NCI-H2227 treated with DMSO at 0.1 percent for 48 hours (cell line): ENCODE results near the gene PCDHB10.
"Not testable (repeated sequence)": the region's sequence is repeated elsewhere in the genome, so short reads cannot be mapped to it uniquely, and the experiment has no call there.

Source experiments
- DNase-seq: peaks from one replicate; lab custom pipeline; 2025; lab: John Stamatoyannopoulos, UW

PCDHB10 gene

GRCh38 chr5:141188682-141189081, 3.5 kb upstream of the PCDHB10 start:
- not testable (repeated sequence) for DNase-seq

- DNase-seq: not testable (repeated sequence)
Measured at GRCh38 chr5:141189131-141189530, 3.0 kb upstream of the PCDHB10 start.

GRCh38 chr5:141194332-141194731, 2.2 kb downstream of the PCDHB10 start:
- not testable (repeated sequence) for DNase-seq

GRCh38 chr5:141196363-141196762, 4.2 kb downstream of the PCDHB10 start:
- no peak for DNase-seq

GRCh38 chr5:141199359-141200235, 7.4 kb downstream of the PCDHB10 start, which contains the start of gene PCDHB11:
TSS of gene PCDHB11 (plus strand) at chr5:141199627. CDS start at chr5:141199775, 148 bp downstream.
- peak; percentile 42 for DNase-seq

- not testable (repeated sequence) for DNase-seq
Measured at GRCh38 chr5:141201126-141201525, 9.0 kb downstream of the PCDHB10 start.

GRCh38 chr5:141201646-141202045, 9.5 kb downstream of the PCDHB10 start:
- not testable (repeated sequence) for DNase-seq

- DNase-seq: no peak
Measured at GRCh38 chr5:141208478-141208877, 16.3 kb downstream of the PCDHB10 start, which contains the start of gene PCDHB12. TSS of gene PCDHB12 (plus strand) at chr5:141208719. CDS start at chr5:141208908, 189 bp downstream.

- not testable (repeated sequence) for DNase-seq
Measured at GRCh38 chr5:141210281-141210680, 18.1 kb downstream of the PCDHB10 start.

- not testable (repeated sequence) for DNase-seq
Measured at GRCh38 chr5:141210849-141211248, 18.7 kb downstream of the PCDHB10 start.

- not testable (repeated sequence) for DNase-seq
Measured at GRCh38 chr5:141213656-141214339, 21.6 kb downstream of the PCDHB10 start, which contains the start of gene PCDHB13. TSS of gene PCDHB13 (plus strand) at chr5:141213919. CDS start at chr5:141214124, 205 bp downstream.

GRCh38 chr5:141214583-141214982, 22.4 kb downstream of the PCDHB10 start:
- DNase-seq: not testable (repeated sequence)

GRCh38 chr5:141215504-141215903, 23.4 kb downstream of the PCDHB10 start:
- DNase-seq: not testable (repeated sequence)

- not testable (repeated sequence) for DNase-seq
Measured at GRCh38 chr5:141216035-141216434, 23.9 kb downstream of the PCDHB10 start.

GRCh38 chr5:141223112-141223783, 31.1 kb downstream of the PCDHB10 start, which contains the start of gene PCDHB14:
TSS of gene PCDHB14 (plus strand) at chr5:141223343. CDS start at chr5:141223506, 163 bp downstream.
- DNase-seq: peak; percentile 60

- DNase-seq: not testable (repeated sequence)
Measured at GRCh38 chr5:141224844-141225243, 32.7 kb downstream of the PCDHB10 start.

GRCh38 chr5:141225421-141225820, 33.3 kb downstream of the PCDHB10 start:
- DNase-seq: not testable (repeated sequence)

GRCh38 chr5:141234109-141234667, 42.0 kb downstream of the PCDHB10 start:
- DNase-seq: peak; percentile 21

- DNase-seq: not testable (repeated sequence)
Measured at GRCh38 chr5:141235922-141236321, 43.8 kb downstream of the PCDHB10 start.

- no peak for DNase-seq
Measured at GRCh38 chr5:141236516-141237313, 44.6 kb downstream of the PCDHB10 start.

GRCh38 chr5:141241496-141241895, 49.3 kb downstream of the PCDHB10 start:
- no peak for DNase-seq
